ENCODE results near the gene EXOC7. TPM values are rescaled to one million over a fixed set of nuclear protein-coding genes. Genes with fewer than 3 reads are reported as not detected.

EXOC7 gene
- total RNA-seq, 1 experiment from 2014 or later = 160 TPM

GRCh38 chr17:76082326-76083251 is 21.0 kb downstream of the EXOC7 start:
- Mint-ChIP-seq H3K27me3 (ENCODE audit: low read depth) (peaks cover 28% of the 10 kb centered on the region), H3K4me3 (no peak overlapping the region), H3K4me1 (peaks cover 24 to 32% of the 10 kb centered on the region in 2 experiments), H3K9me3 (no peaks in the 10 kb centered on the region), H3K36me3 (ENCODE audit: insufficient read depth in 1 of 3, low read depth in 3 of 3) (peaks cover 8 to 52% (median 39%) of the 10 kb centered on the region in 3 experiments; a peak in 6 of 7 replicates), H3K27ac (peak overlapping the region in 1 of 3 experiments; percentile 54; a peak in 1 of 7 replicates)
- no peaks in the 10 kb centered on the region for H3K9me3 ChIP-seq (ENCODE audit: control insufficient read depth, low read depth, low read length)
- no peak overlapping the region for H4K8ac ChIP-seq (replicated peaks; ENCODE audit: insufficient read length, low read depth, low read length)
- peak; percentile 31 for DNase-seq
- no peaks in the 10 kb centered on the region for H4K20me1 ChIP-seq (ENCODE audit: control insufficient read depth, insufficient read depth, insufficient read length)
- H3K27ac ChIP-seq (ENCODE audit: insufficient read length, low read depth, low read length) = no peak overlapping the region
- no peak overlapping the region for H3K56ac ChIP-seq (ENCODE audit: insufficient read length, low read depth, low read length)
- H3K4me2 ChIP-seq (ENCODE audit: insufficient read depth, insufficient read length, low read length) = no peak overlapping the region
- H3K9ac ChIP-seq (ENCODE audit: extremely low read depth, insufficient read length, low read length) = no peak overlapping the region
- H3K23ac ChIP-seq (ENCODE audit: insufficient read length, low read depth, low read length) = no peak overlapping the region
- no peak overlapping the region; the same call in 1 of the 2 replicates for H3K14ac ChIP-seq (ENCODE audit: insufficient read depth, low read length)
- no peak overlapping the region for H4K91ac ChIP-seq (ENCODE audit: insufficient read length, low read depth, low read length)
- no CpG with 5 or more reads among the region's 20 CpGs for WGBS (ENCODE audit: extremely low coverage, insufficient read length, low lambda C conversion rate)
- H3K23me2 ChIP-seq (ENCODE audit: insufficient read length, low read depth, low read length, poor library complexity, severe bottlenecking) = peaks cover 6% of the 10 kb centered on the region
- no peak overlapping the region for H2BK20ac ChIP-seq (ENCODE audit: low read depth, low read length, poor library complexity, severe bottlenecking)
- no peak overlapping the region for H4K5ac ChIP-seq (ENCODE audit: insufficient read length, low read depth, low read length)
- H3K18ac ChIP-seq (ENCODE audit: insufficient read length, low read depth, low read length) = no peak overlapping the region
- no peak overlapping the region for H3K4ac ChIP-seq (ENCODE audit: low read depth, low read length)
- H2AFZ ChIP-seq (ENCODE audit: low read length) = no peak overlapping the region
- H3K4me1 ChIP-seq (ENCODE audit: insufficient read depth, low read length) = peaks cover 8% of the 10 kb centered on the region; the same call in 1 of the 2 replicates
- no peak overlapping the region for H2BK120ac ChIP-seq (ENCODE audit: low read depth, low read length, poor library complexity, severe bottlenecking)
- no peak overlapping the region for H3T11ph ChIP-seq (ENCODE audit: low read length)
- H2AK5ac ChIP-seq (ENCODE audit: insufficient read length, low read length) = no peak overlapping the region
- no peaks in the 10 kb centered on the region for H3K79me1 ChIP-seq (ENCODE audit: insufficient read depth, low read depth, low read length, poor library complexity, severe bottlenecking)
- no peak for TF ChIP-seq CTCF (conservative IDR thresholded peaks at IDR 0.05)
- H2BK15ac ChIP-seq (ENCODE audit: low read depth, low read length) = no peak overlapping the region
- no peaks in the 10 kb centered on the region for H3K79me2 ChIP-seq (ENCODE audit: insufficient read depth, low read length)
- peaks cover 18% of the 10 kb centered on the region for H3K27me3 ChIP-seq (ENCODE audit: insufficient read depth, low read length)
- H2BK12ac ChIP-seq (ENCODE audit: insufficient read length, low read depth, low read length) = no peak overlapping the region
- H2BK5ac ChIP-seq (ENCODE audit: insufficient read length, low read length) = no peak overlapping the region
